Measurements from ENCODE around the gene ZNF287.

- TF ChIP-seq CTCF (IDR thresholded peaks at IDR 0.05) (no peak), POLR2AphosphoS5 (IDR thresholded peaks at IDR 0.05) (no peak), POLR2A (IDR thresholded peaks at IDR 0.05; ENCODE audit: low read depth) (no peak), EP300 (IDR thresholded peaks at IDR 0.05) (no peak)
These were observed 16.4 kb downstream of the ZNF287 start for GRCh38 chr17:16552637-16553045.

Data from esophagus muscularis mucosa (tissue), 4 donors.